Measurements from ENCODE around the gene IFNA8. TPM values are rescaled to one million over a fixed set of nuclear protein-coding genes. Genes with fewer than 3 reads are reported as not detected.
"Not testable (repeated sequence)": the region's sequence is repeated elsewhere in the genome, so short reads cannot be mapped to it uniquely, and the experiment has no call there.

Gene IFNA8
- total and polyA plus RNA-seq, 2 experiments from 2014 or later, result not detected

- no peak overlapping the region for H2AFZ ChIP-seq
- no peak overlapping the region for H3K4me3 ChIP-seq
- H3K36me3 ChIP-seq (replicated peaks; ENCODE audit: insufficient read depth, low read depth), result no peaks in the 10 kb centered on the region
- TF ChIP-seq EZH2 (IDR thresholded peaks at IDR 0.05; ENCODE audit: borderline replicate concordance) (no peak), EZH2phosphoT487 (IDR thresholded peaks at IDR 0.05; ENCODE audit: low read depth, severe bottlenecking, unreplicated experiment) (no peak)
- TF ChIP-seq, protein P1, sequence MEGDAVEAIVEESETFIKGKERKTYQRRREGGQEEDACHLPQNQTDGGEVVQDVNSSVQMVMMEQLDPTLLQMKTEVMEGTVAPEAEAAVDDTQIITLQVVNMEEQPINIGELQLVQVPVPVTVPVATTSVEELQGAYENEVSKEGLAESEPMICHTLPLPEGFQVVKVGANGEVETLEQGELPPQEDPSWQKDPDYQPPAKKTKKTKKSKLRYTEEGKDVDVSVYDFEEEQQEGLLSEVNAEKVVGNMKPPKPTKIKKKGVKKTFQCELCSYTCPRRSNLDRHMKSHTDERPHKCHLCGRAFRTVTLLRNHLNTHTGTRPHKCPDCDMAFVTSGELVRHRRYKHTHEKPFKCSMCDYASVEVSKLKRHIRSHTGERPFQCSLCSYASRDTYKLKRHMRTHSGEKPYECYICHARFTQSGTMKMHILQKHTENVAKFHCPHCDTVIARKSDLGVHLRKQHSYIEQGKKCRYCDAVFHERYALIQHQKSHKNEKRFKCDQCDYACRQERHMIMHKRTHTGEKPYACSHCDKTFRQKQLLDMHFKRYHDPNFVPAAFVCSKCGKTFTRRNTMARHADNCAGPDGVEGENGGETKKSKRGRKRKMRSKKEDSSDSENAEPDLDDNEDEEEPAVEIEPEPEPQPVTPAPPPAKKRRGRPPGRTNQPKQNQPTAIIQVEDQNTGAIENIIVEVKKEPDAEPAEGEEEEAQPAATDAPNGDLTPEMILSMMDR (IDR thresholded peaks at IDR 0.05; ENCODE audit: poor library complexity), result no peak
- peaks cover 6% of the 10 kb centered on the region for H3K27me3 ChIP-seq
- H4K20me1 ChIP-seq (ENCODE audit: insufficient read depth, poor library complexity, severe bottlenecking), result no peaks in the 10 kb centered on the region
- no peak overlapping the region for H3K4me2 ChIP-seq
- H3K9me2 ChIP-seq (replicated peaks; ENCODE audit: insufficient read depth), result no peaks in the 10 kb centered on the region
- H3K79me2 ChIP-seq, result no peaks in the 10 kb centered on the region
- no peak for DNase-seq (ENCODE audit: low spot score)
- H3K27ac ChIP-seq, result no peak overlapping the region
- H3K4me1 ChIP-seq (ENCODE audit: insufficient read depth), result no peaks in the 10 kb centered on the region
- no peaks in the 10 kb centered on the region for H3K9me3 ChIP-seq (ENCODE audit: low read depth)
- WGBS (ENCODE audit: low lambda C conversion rate, missing lambda C conversion rate), result 79% methylated on average over 2 of the region's 2 CpGs
Observed at GRCh38 chr9:21429191-21429590, 20.3 kb downstream of the IFNA8 start.

DNA sequence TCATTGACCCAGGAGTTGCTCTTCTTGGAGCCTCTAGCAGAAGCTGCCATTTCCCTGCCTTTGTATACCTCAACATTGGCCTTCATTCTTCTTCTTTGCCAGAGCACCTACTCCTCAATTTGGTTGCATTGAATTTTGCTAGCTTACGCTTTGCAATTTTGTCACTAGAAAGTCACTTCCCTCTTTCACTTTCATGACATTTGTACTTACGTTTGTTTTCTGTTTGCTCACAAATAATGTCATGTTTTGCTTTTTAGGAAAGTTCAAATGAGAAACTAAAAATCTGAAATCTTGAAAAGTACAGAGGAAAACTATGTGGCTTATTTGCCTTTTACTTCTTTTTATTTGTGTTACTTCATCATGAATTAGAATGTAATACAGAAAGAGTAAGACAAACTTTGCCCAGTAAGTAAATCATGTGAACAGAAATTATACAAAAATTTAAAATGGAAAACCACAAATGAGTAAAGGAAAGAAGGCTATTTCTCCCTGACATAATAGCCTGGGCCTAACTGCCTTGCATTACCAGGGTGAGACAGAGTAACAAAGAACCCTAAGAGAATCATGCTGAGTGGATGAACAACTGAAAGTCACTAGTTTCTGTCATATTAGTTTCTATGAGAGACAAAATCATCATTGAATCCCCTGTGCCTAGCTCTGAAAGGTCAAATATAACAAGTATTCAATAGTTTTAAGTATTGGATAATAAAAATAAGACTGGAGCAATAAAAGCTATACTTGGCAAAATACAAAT is 23.9 kb downstream of the IFNA8 start:
- no peak overlapping the region for H3K27ac ChIP-seq
- H3K4me3 ChIP-seq, result no peak overlapping the region
- H3K4me1 ChIP-seq (ENCODE audit: insufficient read depth), result no peaks in the 10 kb centered on the region
- no peaks in the 10 kb centered on the region for H4K20me1 ChIP-seq (ENCODE audit: insufficient read depth, poor library complexity, severe bottlenecking)
- no peak for DNase-seq (ENCODE audit: low spot score)
- no peak overlapping the region for H3K4me2 ChIP-seq
- H3K79me2 ChIP-seq, result no peaks in the 10 kb centered on the region
- H3K27me3 ChIP-seq, result no peaks in the 10 kb centered on the region
- H3K9me3 ChIP-seq (ENCODE audit: low read depth), result no peaks in the 10 kb centered on the region
- TF ChIP-seq, protein P1 (IDR thresholded peaks at IDR 0.05; ENCODE audit: poor library complexity), result no peak
- no peak for TF ChIP-seq EZH2 (IDR thresholded peaks at IDR 0.05; ENCODE audit: borderline replicate concordance)
- TF ChIP-seq EZH2phosphoT487 (IDR thresholded peaks at IDR 0.05; ENCODE audit: low read depth, severe bottlenecking, unreplicated experiment), result no peak
- WGBS (ENCODE audit: low lambda C conversion rate, missing lambda C conversion rate), result 95% methylated on average over 2 of the region's 2 CpGs
- H3K9me2 ChIP-seq (replicated peaks; ENCODE audit: insufficient read depth), result no peaks in the 10 kb centered on the region
- no peak overlapping the region for H2AFZ ChIP-seq
- no peaks in the 10 kb centered on the region for H3K36me3 ChIP-seq (replicated peaks; ENCODE audit: insufficient read depth, low read depth)

DNA sequence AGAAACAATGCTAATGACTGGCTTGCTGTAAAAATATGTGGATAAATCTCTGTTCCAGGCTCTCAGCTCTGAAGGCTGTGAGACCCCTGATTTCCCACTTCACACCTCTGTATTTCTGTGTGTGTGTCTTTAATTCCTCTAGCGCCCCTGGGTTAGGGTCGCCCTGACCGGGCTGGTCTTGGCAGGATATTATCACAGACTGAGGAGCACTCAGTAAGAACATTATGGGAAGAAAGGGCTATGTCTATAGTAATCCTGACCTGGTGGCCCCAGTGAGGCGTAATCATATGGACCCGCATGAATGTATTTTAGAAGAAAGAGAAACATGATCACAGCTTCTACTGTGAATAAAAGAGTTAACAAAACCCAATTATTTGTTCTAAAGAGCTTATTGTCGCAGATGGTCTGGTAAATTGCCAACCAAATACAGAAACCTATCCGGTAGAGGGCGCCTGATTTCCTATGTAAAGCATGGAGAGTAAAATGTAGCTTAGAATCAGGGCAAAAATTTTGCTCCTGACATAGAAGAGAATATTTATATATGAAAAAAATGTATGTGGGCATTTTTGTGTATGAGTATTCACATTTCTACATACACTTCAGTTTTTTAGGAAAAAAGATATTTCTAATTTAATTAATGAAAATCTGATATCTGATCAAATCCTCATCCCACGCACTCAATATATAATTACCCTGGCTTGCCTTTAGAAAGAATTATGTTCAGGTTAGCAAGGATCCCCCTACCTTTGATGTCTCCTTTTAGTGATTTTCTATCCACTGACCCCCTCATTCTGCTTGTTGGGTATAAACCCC is 25.5 kb downstream of the IFNA8 start:
- Histone ChIP-seq H3K9me2 (replicated peaks; ENCODE audit: insufficient read depth) (no peaks in the 10 kb centered on the region), H2AFZ (no peak overlapping the region), H3K27ac (no peak overlapping the region), H3K4me2 (no peak overlapping the region), H3K4me1 (ENCODE audit: insufficient read depth) (no peaks in the 10 kb centered on the region), H4K20me1 (ENCODE audit: insufficient read depth, poor library complexity, severe bottlenecking) (no peaks in the 10 kb centered on the region), H3K27me3 (no peaks in the 10 kb centered on the region), H3K79me2 (no peaks in the 10 kb centered on the region), H3K9me3 (ENCODE audit: low read depth) (no peaks in the 10 kb centered on the region), H3K4me3 (no peak overlapping the region), H3K36me3 (replicated peaks; ENCODE audit: insufficient read depth, low read depth) (no peaks in the 10 kb centered on the region)
- 63% methylated on average over 9 of the region's 9 CpGs for WGBS (ENCODE audit: low lambda C conversion rate, missing lambda C conversion rate)
- TF ChIP-seq EZH2 (IDR thresholded peaks at IDR 0.05; ENCODE audit: borderline replicate concordance) (no peak), EZH2phosphoT487 (IDR thresholded peaks at IDR 0.05; ENCODE audit: low read depth, severe bottlenecking, unreplicated experiment) (no peak)
- TF ChIP-seq, protein P1 (IDR thresholded peaks at IDR 0.05; ENCODE audit: poor library complexity), result peak; percentile 55
- DNase-seq (ENCODE audit: low spot score), result peak; percentile 76

DNA sequence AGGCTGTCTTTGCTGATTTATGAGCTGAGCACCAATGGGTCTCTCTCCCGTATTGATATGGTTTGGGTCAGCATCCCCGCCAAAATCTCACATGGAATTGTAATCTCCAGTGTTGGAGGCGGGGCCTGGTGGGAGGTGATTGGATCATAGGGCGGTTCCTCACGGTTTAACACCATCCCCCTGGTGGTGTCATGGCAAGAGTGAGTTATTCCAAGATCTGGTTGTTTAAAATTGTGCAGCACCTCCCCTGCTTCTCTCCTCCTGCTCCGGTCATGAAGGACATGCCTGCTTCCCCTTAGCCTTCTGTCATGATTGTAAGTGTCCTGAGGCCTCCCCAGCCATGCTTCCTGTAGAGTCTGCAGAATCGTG is 26.1 kb downstream of the IFNA8 start:
- not testable (repeated sequence) for H3K79me2 ChIP-seq; DNase-seq (ENCODE audit: low spot score); H3K27me3 ChIP-seq; H4K20me1 ChIP-seq (ENCODE audit: insufficient read depth, poor library complexity, severe bottlenecking); H2AFZ ChIP-seq; H3K9me3 ChIP-seq (ENCODE audit: low read depth); H3K4me1 ChIP-seq (ENCODE audit: insufficient read depth); H3K36me3 ChIP-seq (replicated peaks; ENCODE audit: insufficient read depth, low read depth); H3K27ac ChIP-seq; H3K4me2 ChIP-seq; H3K9me2 ChIP-seq (replicated peaks; ENCODE audit: insufficient read depth); H3K4me3 ChIP-seq
- WGBS (ENCODE audit: low lambda C conversion rate, missing lambda C conversion rate), result 91% methylated on average over 7 of the region's 7 CpGs

All from hepatocyte (in vitro differentiated cells).